ENCODE data around the gene KRT3.

The KRT3 gene

DNA sequence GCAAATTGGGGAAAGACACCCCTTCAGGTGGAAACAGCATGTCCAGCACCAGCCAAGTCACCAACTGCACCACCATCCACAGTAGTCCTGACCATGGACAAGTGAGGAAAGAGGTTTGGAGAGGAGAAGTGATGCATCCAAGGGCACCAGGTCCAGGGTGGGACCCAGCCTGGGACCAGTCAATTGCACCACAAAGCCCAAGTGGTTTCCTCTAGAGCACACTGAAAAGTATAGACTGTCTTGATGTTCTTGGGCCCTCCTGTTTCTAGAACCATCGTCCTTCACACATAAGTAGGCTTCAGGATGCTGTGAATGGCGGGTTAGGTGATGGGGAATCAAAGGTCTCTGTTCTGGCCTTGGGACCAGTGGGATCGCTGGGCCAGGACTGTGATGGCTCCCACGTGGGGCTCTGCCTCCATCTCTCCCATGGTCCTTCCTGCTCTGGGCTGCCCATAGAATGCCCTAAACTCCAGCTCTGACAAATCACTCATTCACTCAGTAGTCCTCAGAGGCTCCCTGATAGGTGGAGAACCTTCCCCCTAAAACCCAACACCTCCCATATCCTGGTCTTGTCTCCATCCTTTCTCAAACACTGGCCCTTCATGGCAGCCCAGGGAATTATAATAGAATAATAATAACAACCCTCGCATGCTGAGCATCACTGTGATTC is 29.0 kb upstream of the KRT3 start:
- Histone ChIP-seq H3K27me3 (peaks cover 22% of the 10 kb centered on the region), H3K4me1 (no peaks in the 10 kb centered on the region), H3K36me3 (no peaks in the 10 kb centered on the region), H3K4me3 (ENCODE audit: low read depth, low read length) (no peak overlapping the region), H3K9me3 (no peaks in the 10 kb centered on the region)
- TF ChIP-seq, protein P1, sequence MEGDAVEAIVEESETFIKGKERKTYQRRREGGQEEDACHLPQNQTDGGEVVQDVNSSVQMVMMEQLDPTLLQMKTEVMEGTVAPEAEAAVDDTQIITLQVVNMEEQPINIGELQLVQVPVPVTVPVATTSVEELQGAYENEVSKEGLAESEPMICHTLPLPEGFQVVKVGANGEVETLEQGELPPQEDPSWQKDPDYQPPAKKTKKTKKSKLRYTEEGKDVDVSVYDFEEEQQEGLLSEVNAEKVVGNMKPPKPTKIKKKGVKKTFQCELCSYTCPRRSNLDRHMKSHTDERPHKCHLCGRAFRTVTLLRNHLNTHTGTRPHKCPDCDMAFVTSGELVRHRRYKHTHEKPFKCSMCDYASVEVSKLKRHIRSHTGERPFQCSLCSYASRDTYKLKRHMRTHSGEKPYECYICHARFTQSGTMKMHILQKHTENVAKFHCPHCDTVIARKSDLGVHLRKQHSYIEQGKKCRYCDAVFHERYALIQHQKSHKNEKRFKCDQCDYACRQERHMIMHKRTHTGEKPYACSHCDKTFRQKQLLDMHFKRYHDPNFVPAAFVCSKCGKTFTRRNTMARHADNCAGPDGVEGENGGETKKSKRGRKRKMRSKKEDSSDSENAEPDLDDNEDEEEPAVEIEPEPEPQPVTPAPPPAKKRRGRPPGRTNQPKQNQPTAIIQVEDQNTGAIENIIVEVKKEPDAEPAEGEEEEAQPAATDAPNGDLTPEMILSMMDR (IDR thresholded peaks at IDR 0.05; ENCODE audit: low read depth, low read length) = no peak
- no peak for DNase-seq

DNA sequence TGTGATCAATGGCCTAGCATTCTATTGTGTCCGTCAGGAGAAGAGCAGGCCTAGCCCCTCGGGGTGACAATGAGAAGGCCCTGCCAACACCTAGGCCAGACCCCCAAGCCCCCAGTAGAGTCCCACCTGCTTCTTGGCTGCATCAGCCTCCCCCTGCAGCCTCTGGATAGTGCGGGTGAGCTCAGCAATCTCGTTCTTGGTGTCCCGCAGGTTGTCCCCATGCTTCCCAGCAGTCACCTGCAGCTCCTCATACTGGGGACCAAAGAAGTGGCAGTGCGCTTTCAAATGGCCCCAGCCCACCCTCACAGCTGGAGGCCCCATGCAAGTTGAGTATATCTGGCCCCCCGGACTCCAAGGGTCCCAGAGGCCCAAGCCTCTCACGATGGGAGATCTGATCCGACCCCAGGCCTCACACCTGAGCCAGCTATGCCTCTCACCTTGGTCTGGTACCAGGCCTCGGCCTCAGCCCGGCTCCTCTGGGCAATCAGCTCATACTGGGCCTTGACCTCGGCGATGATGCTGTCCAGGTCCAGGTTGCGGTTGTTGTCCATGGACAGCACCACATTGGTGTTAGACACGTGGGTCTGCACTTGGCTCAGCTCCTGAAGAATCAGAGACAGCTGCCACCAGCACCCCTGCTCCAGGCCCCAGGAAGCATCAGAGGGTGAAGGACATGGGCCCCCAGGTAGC is 28.0 kb upstream of the KRT3 start:
- no peak for DNase-seq
- Histone ChIP-seq H3K4me1 (no peaks in the 10 kb centered on the region), H3K27me3 (peaks cover 22% of the 10 kb centered on the region)

DNA sequence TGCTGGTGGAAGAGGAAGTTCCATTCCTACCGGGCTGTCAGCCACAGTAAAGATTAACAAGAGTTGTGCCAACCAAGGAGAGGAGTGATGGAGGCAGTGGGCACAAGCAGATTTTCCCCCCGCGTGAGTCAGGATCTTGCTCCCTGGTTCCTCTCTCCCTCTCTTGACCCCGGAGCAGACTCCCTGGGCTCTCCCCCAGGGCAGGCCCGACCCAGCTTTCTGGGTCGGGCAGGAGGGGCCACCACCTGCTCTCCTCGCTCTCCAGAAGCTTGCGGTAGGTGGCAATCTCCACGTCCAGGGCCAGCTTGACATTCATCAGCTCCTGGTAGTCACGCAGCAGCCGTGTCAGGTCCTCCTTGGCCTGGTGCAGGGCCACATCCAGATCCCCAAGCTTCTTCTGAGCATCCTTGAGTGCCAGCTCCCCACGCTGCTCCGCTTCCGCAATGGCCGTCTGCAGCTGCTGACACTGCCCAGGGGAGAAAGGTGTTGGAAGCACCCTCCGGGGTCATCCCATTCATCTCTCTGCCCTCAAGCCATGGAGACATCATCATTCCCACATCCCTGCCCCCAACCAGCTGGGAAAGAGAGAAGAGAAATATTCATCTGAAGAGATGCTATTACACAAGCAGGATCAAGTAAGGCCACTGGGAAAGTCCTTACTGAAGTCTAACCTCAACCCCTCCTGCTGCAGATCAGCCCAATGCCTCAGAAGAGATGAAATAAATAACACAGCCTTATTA is 27.0 kb upstream of the KRT3 start:
- no peak for DNase-seq
- H3K4me3 ChIP-seq (ENCODE audit: low read depth, low read length) = no peak overlapping the region
- TF ChIP-seq, protein P1 (IDR thresholded peaks at IDR 0.05; ENCODE audit: low read depth, low read length) = no peak
- no peaks in the 10 kb centered on the region for H3K36me3 ChIP-seq
- H3K4me1 ChIP-seq = no peaks in the 10 kb centered on the region
- H3K9me3 ChIP-seq = no peaks in the 10 kb centered on the region
- peaks cover 29% of the 10 kb centered on the region for H3K27me3 ChIP-seq

More for the DNA sequence above, 28.0 kb upstream of the KRT3 start:
- Histone ChIP-seq H3K9me3 (no peaks in the 10 kb centered on the region), H3K4me3 (ENCODE audit: low read depth, low read length) (no peak overlapping the region), H3K36me3 (no peaks in the 10 kb centered on the region)
- TF ChIP-seq, protein P1 (IDR thresholded peaks at IDR 0.05; ENCODE audit: low read depth, low read length) = no peak

DNA sequence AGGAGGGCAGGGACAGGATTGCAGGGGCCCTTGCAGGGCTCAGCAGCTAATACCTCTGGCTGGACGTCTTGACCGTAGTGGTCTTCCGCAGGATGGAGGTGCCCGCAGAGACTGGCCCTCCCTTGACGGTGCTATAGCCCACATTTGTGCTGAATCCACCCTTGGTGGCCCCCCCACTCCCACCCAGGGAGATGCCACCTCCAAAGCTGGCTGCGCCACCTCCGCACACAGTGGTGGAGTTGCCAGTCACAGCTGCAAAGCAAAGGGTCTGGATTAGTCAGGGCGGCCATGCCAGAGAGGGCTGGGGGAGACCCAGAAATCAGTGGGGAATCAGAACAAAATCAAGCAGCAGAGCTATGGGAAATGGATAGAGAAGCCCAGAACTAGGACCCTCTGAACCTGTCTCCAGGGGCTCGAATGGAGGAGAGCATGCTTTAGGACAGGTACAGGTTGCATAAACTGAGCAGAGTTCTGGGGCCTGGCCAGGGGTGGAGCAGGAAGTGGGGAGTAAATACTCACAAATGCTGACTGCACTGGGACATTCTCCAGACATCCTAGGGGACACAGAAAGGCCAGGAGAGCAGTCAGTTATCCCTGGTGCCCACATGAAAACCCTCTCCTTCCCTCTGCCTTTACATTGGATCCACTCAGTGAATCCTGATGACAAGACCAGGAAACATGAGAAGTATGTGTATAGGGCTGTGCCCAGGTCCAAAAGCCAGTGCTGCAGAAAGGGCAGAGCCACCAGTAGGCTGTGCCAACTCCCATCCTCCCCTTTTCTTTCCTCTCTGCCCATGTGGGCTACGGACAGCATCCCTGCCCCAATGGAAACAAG is 26.1 kb upstream of the KRT3 start:
- no peak overlapping the region for H3K4me3 ChIP-seq (ENCODE audit: low read depth, low read length)
- no peaks in the 10 kb centered on the region for H3K4me1 ChIP-seq
- TF ChIP-seq, protein P1 (IDR thresholded peaks at IDR 0.05; ENCODE audit: low read depth, low read length) = no peak
- no peak for DNase-seq
- H3K27me3 ChIP-seq = peaks cover 33% of the 10 kb centered on the region
- no peaks in the 10 kb centered on the region for H3K36me3 ChIP-seq
- H3K9me3 ChIP-seq = no peaks in the 10 kb centered on the region

DNA sequence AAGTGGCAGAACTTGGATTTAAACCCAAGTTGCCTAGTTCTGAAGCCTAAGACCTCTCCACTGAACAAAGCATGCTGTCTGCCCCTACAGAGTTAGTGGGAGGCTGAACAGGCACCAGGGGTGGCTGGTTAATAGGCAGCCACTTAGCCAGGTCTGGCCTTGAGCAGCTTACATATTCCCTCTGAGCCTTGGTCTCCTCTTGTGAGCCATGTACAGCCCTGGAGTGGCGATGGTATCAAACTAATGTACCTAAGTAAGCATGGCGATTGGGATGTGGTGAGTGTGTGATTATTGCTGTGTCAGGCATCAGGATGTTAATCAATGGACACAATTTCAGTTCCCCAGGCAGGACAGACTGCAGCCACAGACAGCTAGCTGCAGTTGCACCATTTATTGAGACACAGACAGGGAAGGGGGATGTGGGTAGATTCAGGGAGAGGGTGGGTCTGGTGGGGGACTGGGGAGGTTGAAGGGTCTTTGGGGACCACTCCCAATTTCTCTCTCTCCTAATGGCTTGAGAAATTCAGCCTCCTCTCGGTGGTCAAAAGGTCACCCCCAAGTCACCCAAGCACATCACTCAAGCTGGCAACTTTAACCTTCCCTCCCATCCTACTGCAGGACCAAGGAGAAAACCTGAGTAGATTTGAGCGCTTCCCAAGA is 25.3 kb upstream of the KRT3 start:
- no peak overlapping the region for H3K4me3 ChIP-seq (ENCODE audit: low read depth, low read length)
- no peaks in the 10 kb centered on the region for H3K36me3 ChIP-seq
- no peak for DNase-seq
- peaks cover 33% of the 10 kb centered on the region for H3K27me3 ChIP-seq
- TF ChIP-seq, protein P1 (IDR thresholded peaks at IDR 0.05; ENCODE audit: low read depth, low read length) = no peak
- H3K9me3 ChIP-seq = no peaks in the 10 kb centered on the region
- H3K4me1 ChIP-seq = no peaks in the 10 kb centered on the region
